ENCODE measurements around the gene KRTAP27-1. TPM values are rescaled to one million over a fixed set of nuclear protein-coding genes. Genes with fewer than 3 reads are reported as not detected.

KRTAP27-1 gene
- total and polyA plus RNA-seq, 7 donors: not detected

DNA sequence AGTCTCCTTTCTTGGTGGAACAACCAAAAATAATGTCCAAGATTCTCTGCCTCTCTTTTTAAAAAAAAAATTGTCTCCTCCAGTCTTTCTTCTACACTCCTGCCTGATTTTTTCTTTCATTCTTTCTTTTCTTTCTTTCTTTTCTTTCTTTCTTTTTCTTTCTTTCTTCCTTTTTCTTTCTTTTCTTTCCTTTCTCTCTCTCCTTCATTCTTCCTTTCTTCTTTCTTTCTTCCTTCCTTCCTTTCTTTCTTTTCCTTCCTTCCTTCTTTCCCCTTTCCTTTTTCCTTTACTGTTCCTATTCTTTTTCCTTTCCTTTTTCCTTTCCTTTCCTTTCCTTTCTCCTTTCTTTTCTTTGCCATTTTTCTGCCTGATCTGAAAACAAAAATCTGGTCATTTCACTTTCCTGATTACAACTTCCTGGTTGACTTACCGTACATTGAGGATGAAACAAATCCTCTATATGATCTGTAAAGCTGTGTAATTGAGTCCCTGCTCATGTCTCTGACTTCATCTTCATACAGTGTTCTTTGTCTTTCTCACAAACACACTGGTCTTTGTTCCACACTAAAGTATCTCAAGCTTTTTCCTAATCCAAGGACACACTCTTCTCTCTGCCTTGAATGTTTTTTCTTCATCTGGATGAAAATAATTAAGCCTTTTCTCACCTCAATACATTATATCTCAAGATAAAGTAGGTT, 17.0 kb upstream of the KRTAP27-1 start:
- no peaks in the 10 kb centered on the region for H3K9me3 ChIP-seq
- no peak for TF ChIP-seq CTCF (IDR thresholded peaks at IDR 0.05)
- DNase-seq: no peak
- no peak overlapping the region for H3K4me3 ChIP-seq
- no peaks in the 10 kb centered on the region for H3K36me3 ChIP-seq (ENCODE audit: insufficient read depth in 1 of 2, low read depth in 1 of 2)
- 61 to 74% (median 71%) methylated on average over 1 of the region's 1 CpG for WGBS, 3 donors
- H3K4me1 ChIP-seq: no peaks in the 10 kb centered on the region
- no peak for ATAC-seq
- intact Hi-C loops (cut with DNase I): no loop called here
- H3K27ac ChIP-seq: no peak overlapping the region
- H3K27me3 ChIP-seq (ENCODE audit: insufficient read depth in 3 of 3, low read length in 2 of 3): no peaks in the 10 kb centered on the region

DNA sequence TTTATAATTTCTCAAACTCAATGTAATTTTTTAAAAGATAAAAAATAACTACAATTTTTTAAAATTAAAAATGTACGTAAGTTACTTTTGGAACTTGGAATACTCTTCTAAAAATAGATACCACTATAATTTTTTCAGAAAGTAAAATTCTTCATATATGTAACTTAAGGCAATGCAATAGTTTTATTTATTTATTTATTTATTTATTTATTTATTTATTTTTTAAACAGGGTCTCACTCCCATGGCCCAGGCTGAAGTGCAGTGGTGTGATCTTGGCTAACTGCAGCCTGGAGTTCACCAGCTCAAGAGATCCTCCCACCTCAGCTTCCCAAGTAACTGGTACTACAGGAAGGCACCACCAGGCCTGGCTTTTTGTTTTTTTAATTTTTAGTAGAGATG, 14.0 kb upstream of the KRTAP27-1 start:
- no peaks in the 10 kb centered on the region for H3K36me3 ChIP-seq (ENCODE audit: insufficient read depth in 1 of 2, low read depth in 1 of 2)
- intact Hi-C loops (cut with DNase I): no loop called here
- WGBS, 3 donors: 92 to 96% (median 94%) methylated on average over 1 of the region's 1 CpG
- no peak overlapping the region for H3K4me3 ChIP-seq
- DNase-seq: no peak
- no peak for TF ChIP-seq CTCF (IDR thresholded peaks at IDR 0.05)
- H3K27me3 ChIP-seq (ENCODE audit: insufficient read depth in 3 of 3, low read length in 2 of 3): no peaks in the 10 kb centered on the region
- no peaks in the 10 kb centered on the region for H3K9me3 ChIP-seq
- ATAC-seq: no peak
- H3K4me1 ChIP-seq: no peaks in the 10 kb centered on the region
- no peak overlapping the region for H3K27ac ChIP-seq

GRCh38 chr21:30349572-30349971, 12.1 kb upstream of the KRTAP27-1 start:
- DNase-seq: no peak
- TF ChIP-seq CTCF (IDR thresholded peaks at IDR 0.05): no peak
- H3K36me3 ChIP-seq (ENCODE audit: insufficient read depth in 1 of 2, low read depth in 1 of 2): no peaks in the 10 kb centered on the region
- intact Hi-C loops (cut with DNase I): loop anchor here (10.0 kb wide), 1 partner anchor 735 kb away; no protein-coding TSS in a partner anchor
- H3K27ac ChIP-seq: no peak overlapping the region
- 17 to 19% (median 18%) methylated on average over 3 of the region's 3 CpGs for WGBS, 3 donors
- H3K27me3 ChIP-seq (ENCODE audit: insufficient read depth in 3 of 3, low read length in 2 of 3): no peaks in the 10 kb centered on the region
- no peak overlapping the region for H3K4me3 ChIP-seq
- H3K9me3 ChIP-seq: no peaks in the 10 kb centered on the region
- ATAC-seq: no peak
- no peaks in the 10 kb centered on the region for H3K4me1 ChIP-seq

DNA sequence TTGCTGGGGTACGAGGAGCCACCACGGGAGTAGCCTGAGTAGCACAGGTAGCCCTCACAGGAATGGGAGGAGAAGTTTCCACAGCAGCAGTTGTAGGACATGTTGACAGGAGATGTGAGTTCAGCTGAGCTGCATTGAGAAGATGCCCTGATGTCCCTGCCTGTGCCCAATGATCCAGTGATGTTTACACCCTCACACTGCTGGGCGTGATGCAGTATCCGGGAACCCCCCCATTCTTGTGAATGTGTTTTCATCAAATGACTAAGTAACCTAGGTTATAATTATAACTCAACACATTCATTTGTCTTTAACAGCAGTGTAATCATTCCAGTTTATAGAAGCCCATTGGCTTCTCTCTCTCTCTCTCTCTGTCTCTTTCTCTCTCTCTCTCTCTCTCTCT, 11.0 kb upstream of the KRTAP27-1 start, which contains the start of gene KRTAP23-1:
TSS of gene KRTAP23-1 (minus strand) at position 101 of the 400 bp plus-strand sequence. CDS start at position 101, 0 bp downstream.
- 83 to 92% (median 87%) methylated on average over 4 of the region's 4 CpGs for WGBS, 3 donors

More for the DNA sequence above, 11.0 kb upstream of the KRTAP27-1 start, which contains the start of gene KRTAP23-1:
- Histone ChIP-seq H3K27me3 (ENCODE audit: insufficient read depth in 3 of 3, low read length in 2 of 3) (no peaks in the 10 kb centered on the region), H3K4me1 (no peaks in the 10 kb centered on the region), H3K36me3 (ENCODE audit: insufficient read depth in 1 of 2, low read depth in 1 of 2) (no peaks in the 10 kb centered on the region), H3K4me3 (no peak within 1 kb of the TSS), H3K9me3 (no peaks in the 10 kb centered on the region), H3K27ac (no peak within 1 kb of the TSS)
- DNase-seq (no peak), ATAC-seq (no peak)
- no peak for TF ChIP-seq CTCF (IDR thresholded peaks at IDR 0.05)
- intact Hi-C loops (cut with DNase I): loop anchor here (10.0 kb wide), 1 partner anchor 736 kb away; no protein-coding TSS in a partner anchor
